Stimulated activated CD4-positive, alpha-beta T cell treated with anti-CD3 and anti-CD28 coated beads, Interleukin-1b, Interleukin-23, amount 100 ng/mL, for 48 hours (primary cell): ENCODE measurements around the gene ATP11A.
"Not testable (repeated sequence)": the region's sequence is repeated elsewhere in the genome, so short reads cannot be mapped to it uniquely, and the experiment has no call there.

ENCODE experiments used
- DNase-seq: peaks from one replicate; pipeline ENCODE4 v3.0.0-alpha.2; 2020

Gene ATP11A

DNA sequence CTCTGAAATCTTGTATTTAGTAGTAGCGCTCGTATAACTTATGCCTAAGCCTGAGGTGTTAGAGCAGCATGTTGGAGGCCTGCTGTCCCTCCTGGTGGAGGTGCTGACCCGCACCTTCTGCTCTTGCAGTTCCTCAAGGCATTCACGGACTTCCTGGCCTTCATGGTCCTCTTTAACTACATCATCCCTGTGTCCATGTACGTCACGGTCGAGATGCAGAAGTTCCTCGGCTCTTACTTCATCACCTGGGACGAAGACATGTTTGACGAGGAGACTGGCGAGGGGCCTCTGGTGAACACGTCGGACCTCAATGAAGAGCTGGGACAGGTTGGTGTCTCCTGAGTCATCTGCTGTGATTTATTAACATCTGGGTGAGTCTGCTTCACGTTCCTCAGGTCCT, 136.7 kb downstream of the ATP11A start:
- no peak for DNase-seq

DNA sequence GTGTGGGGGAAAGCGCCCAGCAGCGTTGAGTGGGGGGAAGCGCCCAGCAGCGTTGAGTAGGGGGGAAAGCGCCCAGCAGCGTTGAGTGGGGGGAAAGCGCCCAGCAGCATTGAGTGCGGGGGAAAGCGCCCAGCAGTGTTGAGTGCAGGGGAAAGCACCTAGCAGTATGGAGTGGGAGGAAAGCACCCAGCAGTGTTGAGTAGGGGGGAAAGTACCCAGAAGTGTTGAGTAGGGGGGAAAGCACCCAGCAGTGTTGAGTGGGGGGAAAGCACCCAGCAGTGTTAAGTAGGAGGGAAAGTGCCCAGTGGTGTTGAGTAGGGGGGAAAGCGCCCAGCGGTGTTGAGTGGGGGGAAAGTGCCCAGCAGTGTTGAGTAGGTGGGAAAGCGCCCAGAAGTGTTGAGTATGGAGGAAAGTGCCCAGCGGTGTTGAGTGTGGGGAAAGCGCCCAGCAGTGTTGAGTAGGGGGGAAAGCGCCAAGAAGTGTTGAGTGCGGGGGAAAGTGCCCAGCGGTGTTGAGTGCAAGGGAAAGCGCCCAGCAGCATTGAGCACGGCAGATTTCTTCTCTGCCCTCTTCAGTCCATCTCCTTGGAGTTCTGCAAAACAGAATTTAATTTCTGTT, 138.4 kb downstream of the ATP11A start:
- no peak for DNase-seq

DNA sequence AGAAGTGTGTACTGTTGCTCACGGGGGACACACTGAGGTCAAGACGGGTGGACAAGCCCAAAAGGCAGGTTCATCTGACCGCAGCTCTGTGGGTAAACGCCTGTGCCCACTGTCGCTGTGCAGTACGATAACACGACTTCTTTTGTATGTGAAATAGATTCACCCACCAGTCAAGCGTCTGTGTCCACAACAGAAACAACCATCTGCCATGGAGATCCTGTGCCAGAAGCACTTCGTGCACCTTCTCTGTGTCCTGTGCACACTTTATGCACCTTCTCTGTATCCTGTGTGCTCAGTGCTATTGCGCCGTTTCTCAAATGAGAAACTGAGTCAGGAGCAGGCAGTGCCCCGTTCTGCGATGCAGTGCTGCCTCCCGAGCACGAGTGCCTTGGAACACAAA, 138.9 kb downstream of the ATP11A start:
- DNase-seq, result no peak

DNA sequence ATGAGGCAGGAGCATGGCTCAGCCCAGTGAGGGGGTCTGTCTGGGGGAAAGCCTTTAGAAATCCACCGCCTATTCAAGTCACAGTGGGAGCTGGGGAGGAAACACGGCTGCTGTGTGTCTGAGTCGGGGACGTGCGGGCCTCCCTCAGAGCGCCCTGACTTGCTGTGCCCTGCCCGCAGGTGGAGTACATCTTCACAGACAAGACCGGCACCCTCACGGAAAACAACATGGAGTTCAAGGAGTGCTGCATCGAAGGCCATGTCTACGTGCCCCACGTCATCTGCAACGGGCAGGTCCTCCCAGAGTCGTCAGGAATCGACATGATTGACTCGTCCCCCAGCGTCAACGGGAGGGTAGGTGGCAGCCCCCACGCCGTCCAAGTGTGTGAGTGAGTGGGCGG, 141.4 kb downstream of the ATP11A start:
- no peak for DNase-seq

DNA sequence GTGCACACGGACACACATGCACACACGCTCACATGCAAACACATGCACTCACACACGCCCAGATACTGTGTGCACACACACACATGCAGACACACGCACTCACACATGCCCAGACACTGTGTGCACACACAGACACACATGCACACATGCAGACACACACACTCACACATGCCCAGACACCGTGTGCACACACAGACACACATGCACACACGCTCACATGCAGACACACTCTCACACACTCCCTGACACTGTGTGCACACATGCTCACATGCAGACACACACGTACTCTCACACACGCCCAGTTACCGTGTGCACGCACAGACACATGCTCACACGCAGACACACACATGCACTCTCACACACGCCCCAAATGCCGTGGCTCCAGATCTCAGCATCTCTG, 142.0 kb downstream of the ATP11A start:
- no peak for DNase-seq

DNA sequence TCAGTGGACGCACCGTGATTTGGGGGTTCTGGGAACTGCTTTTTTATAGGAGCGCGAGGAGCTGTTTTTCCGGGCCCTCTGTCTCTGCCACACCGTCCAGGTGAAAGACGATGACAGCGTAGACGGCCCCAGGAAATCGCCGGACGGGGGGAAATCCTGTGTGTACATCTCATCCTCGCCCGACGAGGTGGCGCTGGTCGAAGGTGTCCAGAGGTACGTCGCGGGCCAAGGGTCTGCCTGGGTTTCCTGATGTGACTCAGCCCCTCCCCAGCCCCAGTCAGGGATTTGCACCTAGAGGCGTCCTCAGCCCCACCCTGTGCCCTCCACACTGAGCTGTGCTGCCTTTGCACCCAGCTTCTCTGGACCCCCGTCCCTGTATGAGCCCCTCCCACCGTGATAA, 143.0 kb downstream of the ATP11A start:
- DNase-seq, result no peak

DNA sequence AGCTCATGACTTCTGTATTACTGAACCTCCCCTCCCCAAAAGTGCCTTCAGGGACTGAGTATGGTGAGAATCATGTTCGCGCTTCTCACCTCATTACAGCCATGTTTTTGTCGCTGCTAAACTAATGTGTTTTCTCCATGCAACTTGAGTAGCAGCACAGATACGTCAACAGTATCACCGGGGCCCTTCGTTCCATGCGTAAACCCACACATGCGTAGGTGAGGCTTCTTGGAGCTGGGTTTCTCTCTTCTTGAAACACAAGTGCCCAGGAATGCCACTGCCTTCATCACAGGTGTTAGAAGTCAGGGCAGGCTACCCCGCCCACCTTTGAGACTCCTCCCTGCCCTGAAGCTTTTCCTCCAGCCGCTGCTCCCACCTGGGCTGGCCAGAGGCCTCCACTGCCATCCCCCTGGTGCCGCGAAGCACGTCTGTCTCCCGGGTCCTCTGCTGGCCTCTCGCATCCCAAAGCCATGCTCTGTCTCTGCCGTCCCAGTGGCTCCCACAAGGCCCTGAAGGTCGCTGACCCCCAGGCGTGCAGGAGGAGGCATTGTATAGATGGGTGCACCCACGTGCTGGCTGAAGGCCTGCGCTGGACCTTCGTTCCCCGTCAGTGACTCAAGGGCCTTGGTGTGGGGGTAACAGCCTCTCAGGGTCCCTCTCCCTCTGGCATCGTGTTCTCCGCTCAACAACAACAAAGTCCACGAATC, 143.9 kb downstream of the ATP11A start:
- no peak for DNase-seq

DNA sequence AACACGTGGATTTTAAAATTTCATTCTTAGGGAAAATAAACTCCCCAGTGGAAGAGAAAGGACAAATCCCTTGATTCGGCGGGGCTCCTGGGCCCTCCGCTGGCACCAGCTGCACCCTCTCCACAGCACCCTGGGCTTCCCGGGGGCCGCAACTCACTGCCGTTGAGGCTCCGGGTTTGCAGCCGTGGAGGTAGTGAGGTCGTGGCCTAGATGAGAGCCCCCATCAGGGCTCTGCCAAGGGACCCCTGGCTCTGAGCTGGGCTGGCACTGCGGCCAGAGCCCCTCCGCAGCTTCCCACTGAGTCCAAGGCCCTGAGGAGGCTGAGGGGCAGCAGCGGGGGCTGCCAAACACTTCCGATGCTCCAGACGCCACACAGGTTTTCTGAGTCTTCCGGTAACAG, 145.5 kb downstream of the ATP11A start:
- no peak for DNase-seq

DNA sequence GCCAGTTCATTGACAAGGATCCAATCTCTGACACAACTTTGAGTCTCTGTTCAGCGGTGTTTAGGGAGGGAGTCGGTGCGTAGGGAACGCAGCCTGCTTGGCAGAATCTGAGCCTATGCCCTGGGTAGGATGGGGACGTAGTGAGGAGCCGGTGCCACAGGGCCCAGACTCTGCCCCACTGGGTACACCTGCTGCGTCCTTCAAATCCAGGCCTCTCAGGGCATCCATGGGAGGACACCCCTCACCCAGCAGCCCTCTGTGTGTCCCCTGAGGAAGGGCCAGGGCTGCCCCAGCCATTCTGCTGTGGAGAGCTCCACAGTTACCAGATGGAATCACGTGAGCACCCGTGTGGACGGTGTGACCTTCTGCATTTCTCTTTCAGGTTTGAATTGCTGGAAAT, 146.0 kb downstream of the ATP11A start:
- no peak for DNase-seq

DNA sequence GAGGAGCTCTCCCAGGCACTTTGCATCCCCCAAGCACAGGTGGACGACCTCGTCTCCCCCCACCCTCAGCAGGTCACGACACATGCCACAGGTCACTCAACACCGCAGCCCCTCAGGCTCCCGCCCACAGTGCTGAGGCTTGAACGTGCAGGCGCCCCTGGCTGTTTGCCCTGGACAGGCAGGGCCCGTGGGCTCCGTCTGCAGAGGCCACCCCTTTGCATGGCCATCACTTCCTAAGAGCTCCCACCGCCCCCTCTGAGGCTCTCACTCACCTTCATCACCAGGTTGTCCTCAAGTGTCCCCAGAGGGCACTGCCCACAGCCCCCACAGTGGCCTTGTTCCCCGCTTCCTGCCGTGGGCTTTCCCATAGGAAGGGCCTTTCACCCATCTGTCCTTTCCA, 147.1 kb downstream of the ATP11A start:
- DNase-seq, result no peak

DNA sequence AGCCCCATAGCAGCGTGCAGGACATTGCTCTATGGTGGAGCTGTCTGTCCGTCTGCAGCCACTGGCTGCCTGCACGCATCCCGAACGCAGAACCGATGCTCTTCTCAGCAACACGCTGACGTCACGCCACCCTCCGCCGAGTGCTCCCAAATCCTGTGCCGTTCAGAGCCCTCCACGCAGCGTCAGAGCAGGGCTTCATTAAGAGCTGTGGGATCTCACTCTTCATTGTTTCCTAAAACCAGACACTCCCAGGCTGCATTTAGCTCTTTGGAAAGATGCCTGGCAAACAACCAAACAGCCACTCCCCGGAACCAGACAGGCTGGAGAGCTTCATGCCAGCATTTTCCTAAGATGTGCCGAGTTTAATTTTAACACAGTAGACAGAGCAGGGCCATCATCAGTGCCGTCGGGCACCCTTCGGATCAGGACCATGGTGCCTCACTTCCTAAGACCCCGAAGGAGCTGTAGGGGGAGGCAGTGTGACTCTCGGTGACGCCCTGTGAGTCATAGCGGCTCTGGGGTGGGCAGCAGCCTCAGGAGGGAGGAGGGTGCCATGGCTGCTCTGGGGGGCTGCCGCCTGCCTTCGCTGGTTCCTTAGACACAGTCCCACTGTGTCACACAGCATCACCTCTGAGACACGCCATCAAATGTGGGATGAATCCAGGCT, 147.7 kb downstream of the ATP11A start:
- DNase-seq, result no peak

DNA sequence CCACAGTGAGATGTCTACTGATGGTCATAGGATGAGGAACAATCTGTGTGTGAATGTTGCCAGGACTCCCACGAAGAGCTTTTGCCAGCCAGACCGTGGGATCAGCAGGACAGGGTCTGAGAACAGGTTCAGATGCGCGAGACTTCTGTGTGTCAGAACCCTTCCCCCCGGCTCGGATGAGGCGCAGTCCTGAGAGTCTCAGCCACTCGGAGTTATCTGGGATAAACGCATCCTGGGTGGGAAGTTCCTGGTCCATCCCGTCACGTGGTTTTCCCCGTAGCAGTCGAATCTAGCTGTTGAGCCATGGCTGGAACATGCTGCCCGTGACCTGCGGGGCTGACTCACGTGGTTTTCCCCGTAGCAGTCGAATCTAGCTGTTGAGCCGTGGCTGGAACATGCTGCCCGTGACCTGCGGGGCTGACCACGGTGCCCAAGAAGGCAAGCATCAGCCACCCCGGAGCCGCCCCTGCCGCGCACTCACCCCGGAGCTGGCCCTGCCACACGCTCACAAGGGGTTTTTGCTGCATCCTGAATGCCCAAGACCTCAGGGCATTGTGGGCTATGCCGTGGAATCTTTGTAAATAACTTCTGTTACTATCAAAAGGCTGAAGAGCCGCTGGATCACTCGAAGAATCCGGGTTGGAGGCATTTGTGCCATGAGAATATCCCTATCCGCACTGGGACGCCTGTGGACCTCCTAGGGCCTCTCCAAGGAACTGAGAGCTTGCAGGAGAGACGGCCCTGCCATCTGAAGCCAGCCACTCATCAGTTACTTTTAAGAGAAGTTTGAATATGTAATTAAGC, 148.4 kb downstream of the ATP11A start:
- DNase-seq, result no peak

DNA sequence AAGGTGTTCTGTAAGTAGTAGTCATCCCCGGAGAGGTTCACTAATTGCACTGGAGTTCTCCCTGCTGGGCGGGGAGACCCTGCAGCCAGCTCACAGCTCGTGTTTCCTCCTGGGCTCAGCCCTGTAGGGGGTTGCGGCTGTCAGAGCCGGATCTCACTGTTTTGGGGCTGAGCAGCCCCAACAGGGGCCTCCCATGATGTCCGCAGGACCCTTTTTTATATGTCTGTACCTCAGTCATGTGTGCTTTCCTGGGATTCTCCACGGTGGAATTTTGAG, 148.9 kb downstream of the ATP11A start:
- DNase-seq, result no peak

DNA sequence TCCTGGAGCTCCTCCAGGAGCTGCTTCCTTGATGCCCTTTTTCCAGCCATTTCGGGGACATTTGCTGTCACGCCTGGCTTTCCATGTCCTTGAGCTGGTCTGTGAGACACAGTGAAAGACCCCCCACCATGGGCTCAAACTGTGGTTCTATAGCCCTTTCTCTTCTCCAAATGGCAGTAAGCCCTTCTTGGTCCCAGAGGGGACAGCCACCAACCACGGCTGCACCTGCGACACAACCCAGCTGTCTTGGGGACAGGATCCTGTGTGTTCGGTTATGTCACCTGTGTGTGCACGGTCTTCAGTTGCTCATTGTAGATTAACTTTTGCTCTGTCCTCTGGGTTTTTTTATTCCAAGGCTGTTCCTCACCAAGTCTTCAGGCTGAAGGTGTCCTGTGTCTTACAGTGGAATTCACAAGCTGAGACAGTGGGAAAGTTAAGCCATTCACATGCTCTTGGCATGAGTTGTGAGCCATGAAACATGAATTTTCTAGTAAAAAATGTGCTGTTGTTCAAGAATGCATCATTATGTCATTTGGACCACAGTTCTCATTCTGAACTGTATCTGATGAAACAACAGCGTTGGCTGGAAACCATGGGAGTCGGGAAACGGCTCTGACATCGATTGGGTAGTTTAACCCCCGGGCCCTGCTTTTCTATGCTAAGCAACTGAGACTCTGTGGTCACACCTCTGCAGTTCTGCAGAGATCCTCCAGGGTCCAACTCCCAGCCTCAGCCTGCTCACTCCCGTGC, 149.7 kb downstream of the ATP11A start:
- DNase-seq, result no peak

DNA sequence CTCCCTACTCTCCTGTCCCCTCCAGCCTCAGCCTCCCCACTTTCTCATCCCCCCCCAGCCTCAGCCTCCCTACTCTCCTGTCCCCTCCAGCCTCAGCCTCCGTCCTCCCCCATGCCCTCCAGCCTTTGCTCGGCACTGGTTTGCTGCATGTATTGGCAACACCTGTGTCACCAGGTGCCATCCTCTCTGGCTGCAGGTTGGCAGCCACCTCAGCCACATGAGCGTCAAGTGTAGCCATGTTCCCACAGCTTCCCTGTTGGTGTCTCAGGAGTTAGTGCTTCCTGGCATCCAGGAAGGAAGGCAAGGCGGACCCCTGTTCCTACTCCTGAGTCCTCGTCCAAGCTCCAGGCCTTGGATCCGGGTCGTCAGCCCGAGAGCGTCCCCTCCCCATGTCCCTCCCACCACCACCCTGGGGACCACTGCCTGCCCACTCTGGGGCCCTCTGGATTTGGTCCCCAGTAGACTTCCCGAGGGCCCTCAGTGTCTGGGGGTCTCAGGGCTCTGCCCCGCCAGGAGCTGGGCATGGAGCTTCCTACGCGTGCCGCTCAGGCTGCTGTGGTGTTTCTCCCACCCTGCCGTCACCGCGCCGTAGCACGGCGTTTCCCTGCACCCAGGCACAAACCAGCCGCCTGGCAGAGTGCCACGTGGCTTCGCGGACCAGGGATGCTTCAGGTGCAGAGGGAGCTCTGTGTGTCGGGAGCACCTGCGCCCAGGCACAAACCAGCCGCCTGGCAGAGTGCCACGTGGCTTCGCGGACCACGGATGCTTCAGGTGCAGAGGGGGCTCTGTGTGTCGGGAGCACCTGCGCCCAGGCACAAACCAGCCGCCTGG, 150.8 kb downstream of the ATP11A start:
- DNase-seq, result no peak

DNA sequence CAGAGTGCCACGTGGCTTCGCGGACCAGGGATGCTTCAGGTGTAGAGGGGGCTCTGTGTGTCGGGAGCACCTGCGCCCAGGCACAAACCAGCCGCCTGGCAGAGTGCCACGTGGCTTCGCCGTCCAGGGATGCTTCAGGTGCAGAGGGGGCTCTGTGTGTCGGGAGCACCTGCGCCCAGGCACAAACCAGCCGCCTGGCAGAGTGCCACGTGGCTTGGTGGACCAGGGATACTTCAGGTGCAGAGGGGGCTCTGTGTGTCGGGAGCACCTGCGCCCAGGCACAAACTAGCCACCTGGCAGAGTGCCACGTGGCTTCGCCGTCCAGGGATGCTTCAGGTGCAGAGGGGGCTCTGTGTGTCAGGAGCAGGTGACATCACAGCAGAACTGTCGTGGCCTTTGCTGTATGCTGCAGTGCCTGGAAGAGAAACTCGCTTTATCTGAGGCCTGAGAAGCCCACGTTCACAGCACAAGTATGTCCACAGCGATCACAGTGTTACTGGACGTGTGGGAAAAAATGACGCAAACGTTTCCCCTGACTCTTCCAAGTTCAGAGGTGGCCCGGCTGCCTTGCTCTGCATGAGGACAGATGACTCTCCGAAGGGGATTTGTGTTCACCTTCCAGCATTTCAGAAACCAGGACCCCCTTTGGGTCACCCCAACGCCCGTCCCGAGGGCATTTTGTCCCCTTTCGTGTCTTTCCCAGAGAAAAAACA, 151.6 kb downstream of the ATP11A start:
- not testable (repeated sequence) for DNase-seq

DNA sequence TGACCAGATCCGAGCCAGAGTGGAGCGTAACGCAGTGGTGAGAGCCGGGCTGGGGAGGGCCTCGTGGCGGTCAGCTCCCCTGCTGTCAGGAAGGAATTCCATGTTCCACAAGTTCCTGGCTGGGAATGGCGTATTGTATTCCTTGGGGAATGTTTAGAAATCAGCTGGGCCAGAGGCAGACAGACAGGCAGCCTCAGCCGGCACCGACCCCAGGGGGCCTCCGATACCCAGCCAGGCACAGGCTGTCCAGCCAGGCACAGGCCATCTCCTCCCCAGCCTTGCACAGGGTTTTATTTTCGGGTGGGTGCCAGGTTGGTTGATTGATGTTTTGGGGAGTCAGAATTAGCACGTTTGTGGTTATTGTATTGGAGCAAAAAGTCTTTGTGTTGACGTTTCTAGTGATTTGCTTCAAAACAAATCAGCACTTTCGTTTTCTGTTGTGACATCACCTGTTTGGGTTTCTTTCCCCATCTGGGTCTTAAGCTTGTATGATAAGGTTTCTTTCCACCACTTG, 152.6 kb downstream of the ATP11A start:
- DNase-seq, result no peak

DNA sequence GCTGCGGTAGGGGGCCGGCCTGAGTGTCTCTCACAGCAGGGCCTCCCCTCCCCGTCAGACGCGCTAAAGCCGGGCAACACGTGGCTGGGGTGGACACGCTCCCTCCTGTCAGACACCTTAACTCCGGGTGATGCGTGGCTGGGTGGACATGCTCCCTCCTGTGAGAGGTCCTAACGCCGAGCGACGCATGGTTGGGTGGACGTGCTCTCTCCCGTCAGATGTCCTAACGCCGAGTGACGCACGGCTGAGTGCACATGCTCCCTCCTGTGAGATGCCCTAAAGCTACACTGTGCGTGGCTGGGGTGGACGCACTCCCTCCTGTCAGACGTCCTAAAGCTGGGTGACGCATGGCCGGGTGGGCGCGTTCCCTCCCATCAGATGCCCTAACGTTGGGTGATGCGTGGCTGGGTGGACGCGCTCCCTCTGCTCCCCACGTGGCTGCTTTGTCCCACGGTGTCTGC, 153.1 kb downstream of the ATP11A start:
- DNase-seq, result no peak

DNA sequence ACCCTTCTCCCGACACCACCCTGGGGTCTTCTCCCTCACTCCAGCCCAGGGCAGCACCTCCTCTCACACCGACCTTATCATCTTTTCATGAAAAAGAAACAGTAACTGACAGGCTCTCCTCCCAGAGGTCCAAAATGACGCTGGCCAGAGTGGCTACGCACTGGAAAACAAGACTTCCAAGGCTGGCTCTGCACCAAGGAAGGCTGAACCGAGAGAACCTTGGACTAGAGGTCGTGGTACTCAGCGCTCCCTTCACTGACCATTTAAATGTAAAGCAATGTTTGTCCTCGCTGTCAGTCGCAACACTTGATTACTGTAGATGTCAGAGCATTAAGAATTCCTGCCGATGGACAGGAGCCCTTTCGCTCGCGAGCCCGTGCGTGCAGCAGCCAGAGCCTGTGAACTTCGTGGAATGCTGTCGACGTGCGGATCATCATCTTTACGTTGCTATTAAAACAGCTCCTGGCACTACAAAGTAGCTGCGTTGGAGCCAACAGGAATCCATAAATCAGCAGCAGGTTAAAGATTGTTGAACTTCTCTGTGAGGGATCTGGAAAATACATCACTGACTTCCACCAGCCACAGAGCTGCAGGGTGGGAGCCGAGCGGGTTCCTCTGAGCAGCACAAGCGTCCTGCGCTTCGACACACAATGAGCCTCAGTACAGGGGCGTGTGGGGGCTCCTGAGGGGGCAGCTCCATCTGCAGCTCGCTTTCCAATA, 153.7 kb downstream of the ATP11A start:
- no peak for DNase-seq

DNA sequence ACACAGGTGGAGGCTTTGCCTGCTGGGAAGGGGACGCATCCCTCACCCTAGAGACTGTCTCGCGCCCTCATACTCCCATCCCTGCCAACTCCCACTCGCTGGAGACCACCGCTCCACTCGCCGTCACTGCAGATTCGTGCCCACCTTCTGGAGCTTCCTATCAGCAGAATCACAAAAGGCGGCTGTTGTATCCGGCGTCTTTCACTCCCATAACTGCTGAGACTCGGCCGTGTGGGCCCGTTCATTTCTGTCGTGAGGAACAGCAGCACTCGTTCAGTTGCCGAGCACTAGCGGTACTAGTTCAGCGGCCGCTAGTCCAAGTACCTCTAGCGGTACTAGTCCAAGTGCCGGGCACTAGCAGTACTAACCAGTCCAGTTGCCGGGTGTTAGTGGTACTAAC, 154.6 kb downstream of the ATP11A start:
- no peak for DNase-seq
